ENCODE results near the gene IGSF8. TPM values are rescaled to one million over a fixed set of nuclear protein-coding genes. Genes with fewer than 3 reads are reported as not detected.

Gene IGSF8
- total and polyA plus RNA-seq, 2 of the 8 experiments (the other 6 are each of a cell fraction or from before 2014, with no cell fraction given): 69.6 to 132 TPM

- Histone ChIP-seq H2BK15ac (ENCODE audit: low read length) (no peak overlapping the region), H2BK12ac (ENCODE audit: low read depth, low read length) (no peak overlapping the region), H3K9me3 (ENCODE audit: insufficient read depth in 2 of 2, low read depth in 1 of 2, low read length in 1 of 2) (no peaks in the 10 kb centered on the region), H3K4me3 (ENCODE audit: extremely low read depth in 1 of 4, insufficient read depth in 2 of 4, low read depth in 3 of 4, low read length in 4 of 4) (no peak overlapping the region), H3K14ac (ENCODE audit: insufficient read length) (no peak overlapping the region), H2BK20ac (ENCODE audit: low read length) (no peak overlapping the region), H3K79me2 (ENCODE audit: control insufficient read depth in 1 of 2, insufficient read depth in 2 of 2, low read length in 2 of 2) (no peaks in the 10 kb centered on the region), H3K4me1 (replicated peaks in 1 of 4; ENCODE audit: control insufficient read depth in 3 of 4, insufficient read depth in 4 of 4, low read length in 3 of 4) (no peaks in the 10 kb centered on the region), H3K4me2 (ENCODE audit: insufficient read depth in 1 of 2, low read depth in 2 of 2, low read length in 2 of 2) (no peak overlapping the region), H3K36me3 (ENCODE audit: control insufficient read depth in 2 of 4, insufficient read depth in 4 of 4, low read length in 3 of 4) (peaks cover 12 to 56% (median 50%) of the 10 kb centered on the region in 4 experiments; a peak in 7 of 8 replicates), H4K8ac (ENCODE audit: extremely low read depth, insufficient read depth, low read length) (no peak overlapping the region), H4K5ac (ENCODE audit: insufficient read length, low read depth, low read length) (no peak overlapping the region), H4K20me1 (replicated peaks in 1 of 2; ENCODE audit: control insufficient read depth in 1 of 2, insufficient read depth in 2 of 2, low read length in 2 of 2) (no peaks in the 10 kb centered on the region), H2BK5ac (ENCODE audit: low read depth, low read length) (no peak overlapping the region), H3K9ac (replicated peaks in 1 of 4; ENCODE audit: extremely low read depth in 1 of 4, low read depth in 3 of 4, low read length in 3 of 4) (no peak overlapping the region), H2AK5ac (ENCODE audit: low read depth, low read length) (no peak overlapping the region), H3K18ac (ENCODE audit: extremely low read depth, low read length) (no peak overlapping the region), H3K56ac (replicated peaks; ENCODE audit: insufficient read length, low read depth, low read length) (no peak overlapping the region), H2BK120ac (replicated peaks; ENCODE audit: low read depth, low read length) (no peak overlapping the region), H3K23ac (ENCODE audit: insufficient read length) (no peak overlapping the region), H2AFZ (ENCODE audit: low read length) (no peak overlapping the region), H3K4ac (replicated peaks; ENCODE audit: insufficient read length, low read depth, low read length) (no peak overlapping the region), H3K23me2 (ENCODE audit: low read depth, low read length) (peaks cover 5% of the 10 kb centered on the region; the same call in 1 of the 2 replicates), H3K27ac (ENCODE audit: low read depth, low read length) (no peak overlapping the region), H4K91ac (replicated peaks; ENCODE audit: insufficient read length, low read length) (no peak overlapping the region), H3K27me3 (replicated peaks in 1 of 4; ENCODE audit: control insufficient read depth in 3 of 4, extremely low read depth in 1 of 4, insufficient read depth in 3 of 4, low read length in 3 of 4) (no peaks in the 10 kb centered on the region), H3K79me1 (ENCODE audit: low read depth, low read length) (no peaks in the 10 kb centered on the region; the same call in 1 of the 2 replicates)
- FAIRE-seq (no peak), DNase-seq (ENCODE audit: low read depth in 1 of 2, low spot score in 2 of 2) (no peak)
- POLR2A ChIA-PET (ENCODE audit: partially characterized antibody): interaction anchor here (1.1 to 8.1 kb wide), 3 partner anchors 10 to 219 kb away, joined by 4 to 56 read pairs (median 8); partner anchors contain the start of gene ATP1A2
- no peak for TF ChIP-seq NRF1 (IDR thresholded peaks at IDR 0.05; ENCODE audit: low read depth, low read length)
- no peak for TF ChIP-seq NANOG (IDR thresholded peaks at IDR 0.05; ENCODE audit: insufficient read depth, low read depth, low read length, poor library complexity, severe bottlenecking)
- TF ChIP-seq SP4 (IDR thresholded peaks at IDR 0.05; ENCODE audit: low read length): no peak
- TF ChIP-seq TAF7 (optimal IDR thresholded peaks at IDR 0.05; ENCODE audit: borderline replicate concordance, low read depth, low read length): no peak
- no peak for TF ChIP-seq GABPA (IDR thresholded peaks at IDR 0.05; ENCODE audit: borderline replicate concordance, insufficient read depth, low read length)
- CTCF ChIA-PET (ENCODE audit: partially characterized antibody): interaction anchor here (0.8 to 13.8 kb wide), 10 partner anchors 8 to 122 kb away, joined by 3 to 141 read pairs (median 3); partner anchors contain the start of gene ATP1A2
- WGBS, 2 experiments (ENCODE audit: extremely low coverage in 1 of 2, insufficient coverage in 1 of 2, insufficient read length in 1 of 2, insufficient replicate concordance in 2 of 2, low coverage in 1 of 2, low lambda C conversion rate in 2 of 2, missing lambda C conversion rate in 1 of 2): 88% methylated on average over 1 of the region's 1 CpG; no CpG with 5 or more reads in 1 of the 2 experiments
Measured at GRCh38 chr1:160130939-160131338, 32.5 kb upstream of the IGSF8 start.

Measured in H1 (cell line).